ENCODE results near the gene SPATA19. TPM values are rescaled to one million over a fixed set of nuclear protein-coding genes. Genes with fewer than 3 reads are reported as not detected.

The SPATA19 gene
- polyA plus RNA-seq, 4 donors = not detected

DNA sequence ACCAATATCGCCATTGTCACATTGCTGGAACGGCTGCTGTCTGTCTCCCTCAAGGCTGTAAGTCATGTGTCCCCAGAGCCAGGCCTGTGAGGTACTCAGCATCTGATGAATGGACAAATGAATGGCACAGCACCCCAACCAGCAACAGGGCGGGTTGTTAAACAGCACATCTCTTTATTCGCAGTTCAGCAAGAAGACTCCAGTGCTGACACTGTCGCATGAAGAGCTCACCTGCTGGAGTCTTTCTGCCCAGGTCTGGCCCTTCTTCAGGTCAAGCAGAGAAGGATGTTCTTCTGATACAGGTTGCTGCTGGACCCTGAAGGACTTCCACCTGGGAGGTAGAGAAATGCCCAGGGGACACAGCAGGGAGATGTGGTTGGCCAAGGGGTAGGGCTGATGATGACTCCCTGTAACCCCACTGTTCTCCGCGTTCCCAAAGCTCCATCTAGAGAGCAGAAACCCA, 4.8 kb downstream of the SPATA19 start:
- no peak for DNase-seq (ENCODE audit: low read depth in 4 of 4, low spot score in 3 of 4)

DNA sequence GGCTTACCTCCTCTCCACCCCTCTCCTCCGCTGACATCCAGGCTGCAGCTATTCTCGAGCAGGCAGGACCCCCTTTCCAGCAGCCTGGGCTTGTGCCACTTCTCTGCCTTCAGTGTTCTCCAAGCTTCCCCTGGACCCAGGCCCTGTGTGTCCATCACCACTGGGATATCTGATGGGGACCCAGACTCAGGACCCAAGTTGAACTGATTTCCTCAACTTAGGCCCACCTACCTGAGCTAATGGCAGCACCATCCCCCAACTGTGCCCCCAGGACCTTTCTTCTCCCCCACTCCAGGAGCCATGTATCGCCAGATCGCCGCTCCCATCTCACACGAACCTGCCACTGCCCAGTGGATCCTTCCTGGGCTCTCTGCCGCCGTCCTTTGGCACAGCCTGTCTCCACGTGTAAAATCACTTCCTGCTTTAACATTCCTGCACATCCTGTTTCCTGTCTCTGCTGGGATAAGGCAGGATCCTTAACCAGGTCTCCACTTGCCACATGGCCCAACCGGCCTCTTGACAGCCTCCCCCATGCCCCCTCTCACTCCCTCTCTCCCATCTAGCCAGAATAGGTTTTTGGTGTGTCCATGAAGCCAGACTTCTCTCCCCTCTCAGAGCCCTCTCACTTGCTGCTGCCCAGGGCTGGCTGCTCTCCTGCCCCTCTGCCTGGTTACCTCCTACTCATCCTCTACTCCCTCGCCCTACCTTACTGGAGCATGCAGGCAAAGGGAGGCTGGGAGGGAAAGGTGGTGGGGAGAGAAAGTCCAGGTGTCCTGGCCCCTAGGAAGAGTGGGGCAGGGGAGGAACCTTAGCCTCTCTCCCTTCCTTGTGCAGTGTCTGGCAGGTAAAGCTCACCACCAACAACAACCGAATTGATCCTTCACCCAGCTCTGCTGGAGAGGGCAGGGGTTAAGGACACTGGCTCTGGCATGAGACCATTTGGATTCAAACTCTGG, 9.4 kb downstream of the SPATA19 start:
- no peak for DNase-seq (ENCODE audit: low read depth in 4 of 4, low spot score in 3 of 4)

DNA sequence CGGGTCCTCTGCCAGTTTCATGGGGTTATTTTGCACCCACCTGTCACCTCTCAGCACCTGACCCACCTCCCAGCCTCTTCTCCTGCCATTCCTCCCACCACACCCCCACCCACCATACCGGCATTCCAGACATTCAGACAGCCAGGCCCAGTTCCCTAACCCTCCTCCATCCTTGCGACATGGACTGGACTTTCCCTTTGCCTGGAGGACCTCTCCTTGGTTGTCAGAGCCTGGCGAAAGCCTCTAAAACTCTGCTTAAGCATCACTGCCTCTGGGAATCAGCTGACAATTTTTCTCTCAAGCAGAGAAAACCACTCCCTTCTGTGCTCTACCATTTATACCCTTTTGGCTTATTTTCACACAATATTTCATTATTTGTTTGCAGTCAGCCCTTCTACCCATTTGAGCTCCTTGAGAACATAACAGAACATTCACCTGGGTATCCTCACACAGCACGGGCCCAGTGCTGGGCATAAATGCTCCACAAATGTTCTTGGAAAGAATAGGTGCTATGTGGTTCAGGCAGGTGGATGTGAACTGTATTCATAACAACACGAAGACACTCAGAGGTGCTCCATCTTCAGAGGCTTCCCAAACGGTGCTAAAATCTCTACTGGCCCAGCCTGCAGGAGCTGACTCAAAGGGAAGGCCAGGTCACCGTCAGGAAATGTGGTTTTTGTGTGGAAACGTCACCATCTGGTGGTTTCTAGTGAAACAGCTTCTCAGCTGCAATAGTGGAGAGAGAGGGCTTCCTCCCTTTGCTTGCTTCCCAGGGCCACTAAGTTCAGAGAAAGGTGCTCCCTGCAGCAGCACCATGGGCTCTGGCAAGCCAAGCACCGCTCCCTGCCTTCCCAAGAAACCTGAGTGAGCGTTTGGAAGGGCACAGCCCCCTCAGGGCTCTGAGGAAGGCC, 10.4 kb downstream of the SPATA19 start:
- peak in 3 of 4 donors; percentile 49 to 58 (median 54) for DNase-seq (ENCODE audit: low read depth in 4 of 4, low spot score in 3 of 4)

- DNase-seq (ENCODE audit: low read depth in 4 of 4, low spot score in 3 of 4) = no peak
Measured at GRCh38 chr11:133833898-133834681, 11.2 kb downstream of the SPATA19 start.

- no peak for DNase-seq (ENCODE audit: low read depth in 4 of 4, low spot score in 3 of 4)
Measured at GRCh38 chr11:133832991-133833897, 12.1 kb downstream of the SPATA19 start.

DNA sequence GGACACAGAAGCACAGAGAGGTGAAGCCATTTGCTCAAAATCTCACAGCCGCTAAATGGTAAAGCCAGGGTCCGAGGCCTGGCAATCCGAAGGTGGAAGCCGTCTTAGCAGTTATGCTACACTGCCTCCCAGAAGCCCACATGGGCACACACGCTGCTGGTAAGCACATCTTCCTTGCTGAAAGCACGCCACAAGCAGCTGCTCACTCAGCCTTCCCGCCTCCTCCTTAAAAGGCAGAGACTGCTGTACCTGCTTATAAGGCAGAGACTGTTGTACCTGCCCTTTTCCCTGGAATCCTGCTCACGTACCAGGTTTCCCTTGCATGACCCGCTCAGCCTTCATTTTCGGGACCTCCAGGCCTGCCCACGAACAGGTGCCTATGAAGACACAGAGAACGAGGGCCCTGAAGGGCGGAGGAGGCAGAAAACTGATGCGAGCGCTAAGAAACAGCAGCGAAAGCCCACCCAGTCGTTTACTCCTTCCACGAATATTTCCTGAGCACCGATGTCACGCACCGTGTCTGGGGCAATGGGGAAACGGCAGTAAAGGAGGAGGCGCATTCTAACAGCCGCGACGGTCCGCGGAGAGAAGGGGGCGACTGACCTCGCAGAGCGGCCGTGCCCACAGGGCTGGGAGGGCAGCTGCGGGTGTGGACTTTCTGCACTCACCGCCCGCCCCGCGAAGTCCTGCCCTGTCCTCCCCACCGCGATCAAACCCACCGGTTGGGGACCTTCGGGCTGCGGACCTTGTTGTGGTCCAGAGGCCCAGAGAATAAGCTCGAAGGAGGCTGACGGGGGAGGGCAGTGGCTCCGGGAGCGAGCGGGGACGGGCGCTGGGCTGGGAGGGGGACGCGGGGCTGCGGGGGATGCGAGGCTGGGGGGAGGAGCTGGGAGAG, 13.0 kb downstream of the SPATA19 start:
- no peak for DNase-seq (ENCODE audit: low read depth in 4 of 4, low spot score in 3 of 4)

DNA sequence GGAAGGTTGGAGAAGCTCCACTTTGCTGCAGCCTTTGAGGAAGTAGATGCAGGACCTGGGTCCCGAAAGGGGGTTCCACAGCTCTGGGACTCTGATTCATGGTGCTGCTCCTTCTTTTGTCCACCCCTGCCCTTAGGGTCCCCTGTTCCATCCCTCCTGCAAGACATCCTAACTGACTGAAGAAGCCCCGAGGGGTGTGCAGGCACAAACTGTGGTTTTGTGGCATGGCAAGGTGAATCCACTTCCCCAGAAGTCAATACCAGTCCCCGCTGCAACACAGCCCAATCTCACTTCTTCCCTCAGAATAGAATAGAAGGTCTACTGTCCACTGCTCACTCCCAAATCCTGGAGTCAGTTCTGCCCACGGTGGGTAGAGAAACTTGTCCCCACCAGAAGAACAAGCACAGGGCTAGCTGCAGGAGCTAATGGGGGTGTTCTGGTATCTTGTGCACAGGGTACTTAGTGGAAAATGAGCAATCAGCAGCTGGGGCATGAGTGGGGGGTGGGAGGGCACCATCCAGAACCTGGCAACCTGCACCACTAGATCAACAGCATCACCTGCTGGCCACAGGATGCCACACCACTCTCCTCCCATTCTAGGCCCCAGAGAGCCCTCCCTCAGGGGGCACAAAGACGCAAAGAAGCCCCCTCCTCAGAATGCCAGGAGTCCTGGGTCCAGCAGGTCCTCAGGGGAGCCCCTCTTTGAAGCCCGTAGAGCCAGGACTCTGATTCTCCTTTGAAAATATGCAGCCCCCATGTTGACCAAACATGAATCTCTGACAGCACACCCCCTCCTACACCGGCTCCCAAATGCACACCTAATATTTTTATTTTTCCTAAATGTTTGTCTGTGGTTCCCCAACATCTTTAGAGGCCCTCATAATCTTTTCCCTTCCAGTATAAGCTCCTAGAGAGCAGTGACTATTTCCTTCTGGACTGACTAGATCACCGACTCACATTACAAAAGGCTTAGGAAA, 14.1 kb downstream of the SPATA19 start:
- DNase-seq (ENCODE audit: low read depth in 4 of 4, low spot score in 3 of 4) = no peak

DNA sequence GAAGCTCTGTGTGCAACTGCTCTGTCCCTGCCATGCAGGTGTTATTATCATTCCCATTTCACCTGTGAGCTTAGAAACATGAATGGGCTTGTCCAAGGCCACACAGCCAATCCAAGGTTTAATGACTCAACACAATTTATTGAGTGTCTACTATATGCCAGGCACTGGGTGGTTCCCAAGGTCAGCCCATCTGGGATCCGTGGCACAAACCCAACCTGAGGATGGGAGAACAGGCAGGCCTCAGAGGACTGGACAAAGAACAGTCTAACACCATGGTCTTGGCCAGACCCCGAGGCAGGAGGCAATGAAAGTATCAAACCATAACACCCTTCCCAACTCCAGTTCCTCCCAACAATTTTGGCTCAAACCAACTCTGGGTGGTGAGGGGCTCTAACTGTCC, 15.7 kb downstream of the SPATA19 start:
- no peak for DNase-seq (ENCODE audit: low read depth in 4 of 4, low spot score in 3 of 4)

GRCh38 chr11:133828871-133829270, 16.4 kb downstream of the SPATA19 start:
- no peak for DNase-seq (ENCODE audit: low read depth in 4 of 4, low spot score in 3 of 4)

- no peak for DNase-seq (ENCODE audit: low read depth in 4 of 4, low spot score in 3 of 4)
Measured at GRCh38 chr11:133827556-133827955, 17.8 kb downstream of the SPATA19 start.

DNA sequence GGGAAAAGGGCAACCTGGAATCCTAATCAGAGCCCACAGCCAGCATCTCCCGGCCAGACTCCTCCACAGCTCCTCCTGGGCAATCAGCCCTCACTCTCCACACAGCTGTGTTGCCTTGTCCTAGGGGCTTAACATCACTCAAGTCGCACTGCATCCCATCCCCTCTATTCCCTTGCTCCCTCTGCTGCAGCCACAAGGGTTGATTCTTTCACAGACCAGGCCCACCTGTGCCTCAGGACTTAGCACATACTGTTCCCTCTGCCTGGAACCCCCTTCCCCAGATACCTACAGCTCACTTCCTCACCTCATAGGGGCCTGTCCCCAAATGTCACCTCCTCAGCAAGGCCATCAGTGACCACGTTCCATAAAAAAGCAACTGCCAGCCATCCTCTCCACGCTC, 18.4 kb downstream of the SPATA19 start:
- DNase-seq (ENCODE audit: low read depth in 4 of 4, low spot score in 3 of 4) = no peak

GRCh38 chr11:133825666-133826065, 19.6 kb downstream of the SPATA19 start:
- DNase-seq (ENCODE audit: low read depth in 4 of 4, low spot score in 3 of 4) = no peak

- DNase-seq (ENCODE audit: low read depth in 4 of 4, low spot score in 3 of 4) = no peak
Measured at GRCh38 chr11:133825156-133825555, 20.2 kb downstream of the SPATA19 start.

GRCh38 chr11:133824593-133824992, 20.7 kb downstream of the SPATA19 start:
- no peak for DNase-seq (ENCODE audit: low read depth in 4 of 4, low spot score in 3 of 4)

GRCh38 chr11:133823614-133824013, 21.7 kb downstream of the SPATA19 start:
- no peak for DNase-seq (ENCODE audit: low read depth in 4 of 4, low spot score in 3 of 4)

GRCh38 chr11:133823211-133823610, 22.1 kb downstream of the SPATA19 start:
- DNase-seq (ENCODE audit: low read depth in 4 of 4, low spot score in 3 of 4) = no peak

GRCh38 chr11:133821776-133822175, 23.5 kb downstream of the SPATA19 start:
- DNase-seq (ENCODE audit: low read depth in 4 of 4, low spot score in 3 of 4) = peak; percentile 54 to 75 (median 68)
